GM23338 (cell line): ENCODE data around the gene SPACA7. TPM values are rescaled to one million over a fixed set of nuclear protein-coding genes. Genes with fewer than 3 reads are reported as not detected.

ENCODE experiments used
- ATAC-seq: fragments of 200-7000 bp; cut with Tn5 transposase; 3 replicates; pipeline ENCODE4 v1.9.1; 2020
- DNase-seq: peaks from one replicate; pipeline ENCODE4 v3.0.0-alpha.2; 2015; ENCODE audit warnings: low spot score
- H2AFZ ChIP-seq: fragments of 200-600 bp; sonication (generic); 2 replicates; pipeline ENCODE4 v1.8.0; 2016; ENCODE audit warnings: antibody characterized with exemption, mild to moderate bottlenecking, moderate library complexity
- H3F3A ChIP-seq: fragments of 200-600 bp; sonication (generic); replicated peaks from 2 replicates; pipeline ENCODE4 v1.8.0; 2017; ENCODE audit warnings: antibody characterized with exemption, mixed run types, low read depth
- H3K27ac ChIP-seq: fragments of 200-600 bp; sonication (generic); 2 replicates; pipeline ENCODE4 v1.6.1; 2016; ENCODE audit warnings: low read depth
- H3K27me3 ChIP-seq: fragments of 200-600 bp; sonication (generic); 2 replicates; pipeline ENCODE4 v1.8.0; 2016; ENCODE audit warnings: mild to moderate bottlenecking, mixed run types, moderate library complexity; ENCODE audit not compliant: insufficient read depth
- H3K36me3 ChIP-seq: fragments of 200-600 bp; sonication (generic); 2 replicates; pipeline ENCODE4 v1.8.0; 2016; ENCODE audit warnings: mild to moderate bottlenecking; ENCODE audit not compliant: insufficient read depth
- H3K4me1 ChIP-seq: fragments of 200-600 bp; sonication (generic); 2 replicates; pipeline ENCODE4 v1.8.0; 2016; ENCODE audit warnings: mild to moderate bottlenecking, moderate library complexity; ENCODE audit not compliant: insufficient read depth
- H3K4me2 ChIP-seq: fragments of 200-600 bp; sonication (generic); 2 replicates; pipeline ENCODE4 v1.7.1; 2017; ENCODE audit warnings: mixed run types
- H3K4me3 ChIP-seq: fragments of 200-600 bp; sonication (generic); 2 replicates; pipeline ENCODE4 v1.6.1; 2016; ENCODE audit warnings: mixed run types
- H3K79me2 ChIP-seq: fragments of 200-600 bp; sonication (generic); replicated peaks from 2 replicates; pipeline ENCODE4 v1.8.0; 2017; ENCODE audit warnings: mild to moderate bottlenecking; ENCODE audit not compliant: insufficient read depth
- H3K9me2 ChIP-seq: fragments of 200-600 bp; sonication (generic); 2 replicates; pipeline ENCODE4 v1.8.0; 2017; ENCODE audit not compliant: insufficient read depth
- H4K20me1 ChIP-seq: fragments of 200-600 bp; sonication (generic); replicated peaks from 2 replicates; pipeline ENCODE4 v1.8.0; 2017; ENCODE audit warnings: mild to moderate bottlenecking; ENCODE audit not compliant: insufficient read depth
- H3K27ac Mint-ChIP-seq: 2 replicates; pipeline ENCODE4 v1.8.0; 2020; ENCODE audit warnings: inconsistent platforms, mild to moderate bottlenecking, moderate library complexity, mixed read lengths
- H3K27me3 Mint-ChIP-seq: 3 replicates; pipeline ENCODE4 v1.8.0; 2022; ENCODE audit warnings: low read depth, mild to moderate bottlenecking, moderate library complexity, mixed read lengths, inconsistent platforms; ENCODE audit not compliant: insufficient read depth, poor library complexity
- H3K36me3 Mint-ChIP-seq: 3 replicates; pipeline ENCODE4 v1.8.0; 2021; ENCODE audit warnings: low read depth, mild to moderate bottlenecking, inconsistent platforms, moderate library complexity, mixed read lengths
- H3K4me1 Mint-ChIP-seq: 3 replicates; pipeline ENCODE4 v1.8.0; 2020; ENCODE audit warnings: mild to moderate bottlenecking, inconsistent platforms, mixed read lengths
- H3K4me3 Mint-ChIP-seq: 3 replicates; pipeline ENCODE4 v1.8.0; 2021; ENCODE audit warnings: moderate library complexity, mild to moderate bottlenecking, inconsistent platforms, mixed read lengths
- H3K9me3 Mint-ChIP-seq: 3 replicates; pipeline ENCODE4 v1.8.0; 2020; ENCODE audit warnings: moderate library complexity, mild to moderate bottlenecking, inconsistent platforms, mixed read lengths
- CREB1 ChIP-seq: fragments of 250-450 bp; sonication (Bioruptor Pico); IDR thresholded peaks from 2 replicates; pipeline ENCODE4 v1.5.0; 2020; ENCODE audit warnings: low read depth, mild to moderate bottlenecking, moderate library complexity
- CTCF ChIP-seq, 2 experiments: fragments of 200-600 bp in 1 of 2; sonication (generic) in 1 of 2; conservative IDR thresholded peaks; 2 replicates each; pipeline versions ENCODE4 v1.5.1 to v1.6.1; 2016 to 2017; ENCODE audit warnings: antibody characterized with exemption in 2 of 2, low read depth in 2 of 2, mild to moderate bottlenecking in 2 of 2, moderate library complexity in 1 of 2
- ETS1 ChIP-seq: IDR thresholded peaks from 2 replicates; pipeline ENCODE4 v1.6.1; 2016; ENCODE audit warnings: antibody characterized with exemption
- EZH2 ChIP-seq: fragments of 200-600 bp; sonication (generic); IDR thresholded peaks from one replicate; pipeline ENCODE4 v1.8.0; 2017; ENCODE audit warnings: antibody characterized with exemption, mild to moderate bottlenecking, low read depth; ENCODE audit not compliant: unreplicated experiment
- EZH2phosphoT487 ChIP-seq: fragments of 200-600 bp; sonication (generic); IDR thresholded peaks from one replicate; pipeline ENCODE4 v1.8.1; 2018; ENCODE audit warnings: antibody characterized with exemption; ENCODE audit not compliant: unreplicated experiment
- JUNB ChIP-seq: IDR thresholded peaks from one replicate; pipeline ENCODE4 v1.6.1; 2016; ENCODE audit warnings: antibody characterized with exemption; ENCODE audit not compliant: unreplicated experiment
- NANOG ChIP-seq: IDR thresholded peaks from 2 replicates; pipeline ENCODE4 v1.6.1; 2016; ENCODE audit warnings: antibody characterized with exemption, borderline replicate concordance
- POLR2AphosphoS5 ChIP-seq: IDR thresholded peaks from 2 replicates; pipeline ENCODE4 v1.6.1; 2016; ENCODE audit warnings: antibody characterized with exemption, low read depth
- REST ChIP-seq: IDR thresholded peaks from one replicate; pipeline ENCODE4 v1.6.1; 2018; ENCODE audit warnings: antibody characterized with exemption; ENCODE audit not compliant: unreplicated experiment
- STAT1 ChIP-seq: IDR thresholded peaks from one replicate; pipeline ENCODE4 v1.6.1; 2016; ENCODE audit warnings: antibody characterized with exemption; ENCODE audit not compliant: unreplicated experiment
- ZNF114 ChIP-seq: fragments of 250-450 bp; sonication (Bioruptor Pico); IDR thresholded peaks from 2 replicates; pipeline ENCODE4 v1.5.0; 2020; ENCODE audit warnings: mild to moderate bottlenecking, moderate library complexity
- ZNF331 ChIP-seq: fragments of 250-450 bp; sonication (Bioruptor Pico); IDR thresholded peaks from 2 replicates; pipeline ENCODE4 v1.5.0; 2020; ENCODE audit warnings: low read depth, mild to moderate bottlenecking, moderate library complexity
- ZNF462 ChIP-seq: fragments of 250-450 bp; sonication (Bioruptor Pico); IDR thresholded peaks from 2 replicates; pipeline ENCODE4 v1.5.0; 2020; ENCODE audit warnings: mild to moderate bottlenecking, moderate library complexity
- polyA plus RNA-seq: library from polyadenylated mRNA; unstranded; fragments of >200 nt; fragmentation: Nextera tagmentation; extraction: Ambion mirVana; gene quantifications from 2 replicates; pipeline ENCODE4 v1.2.1, GENCODE V29; 2016
- total RNA-seq: library from RNA; depleted of rRNA; stranded (reverse); fragments of >200 nt; shearing (Covaris generic); gene quantifications from 2 replicates; pipeline ENCODE4 v1.2.3, GENCODE V29; 2014

The SPACA7 gene
- total and polyA plus RNA-seq, 2 experiments from 2014 or later, result not detected

GRCh38 chr13:112464720-112465119, 88.6 kb downstream of the SPACA7 start:
- ATAC-seq, result no peak
- no peak overlapping the region for H2AFZ ChIP-seq
- no peak overlapping the region for H3K27ac ChIP-seq
- H3K9me3 Mint-ChIP-seq, result no peaks in the 10 kb centered on the region; the same call in 2 of the 3 replicates
- no peaks in the 10 kb centered on the region for H3K4me1 ChIP-seq
- H3K27me3 ChIP-seq, result no peaks in the 10 kb centered on the region
- H4K20me1 ChIP-seq, result no peaks in the 10 kb centered on the region
- H3K9me2 ChIP-seq, result no peaks in the 10 kb centered on the region; the same call in 1 of the 2 replicates
- no peaks in the 10 kb centered on the region for H3K36me3 ChIP-seq
- no peaks in the 10 kb centered on the region; the same call in 2 of the 3 replicates for H3K4me1 Mint-ChIP-seq
- H3K27ac Mint-ChIP-seq, result no peak overlapping the region
- H3K4me3 Mint-ChIP-seq, result no peak overlapping the region
- H3K27me3 Mint-ChIP-seq, result peaks cover 4% of the 10 kb centered on the region
- H3K79me2 ChIP-seq, result no peaks in the 10 kb centered on the region
- TF ChIP-seq ETS1, result no peak
- no peak for TF ChIP-seq ZNF114 (CRISPR knock-in tag)
- TF ChIP-seq JUNB, result no peak
- TF ChIP-seq POLR2AphosphoS5, result no peak
- no peak for TF ChIP-seq ZNF331 (CRISPR knock-in tag)
- TF ChIP-seq REST, result no peak
- TF ChIP-seq ZNF462 (CRISPR knock-in tag), result no peak
- TF ChIP-seq EZH2phosphoT487, result no peak
- TF ChIP-seq CTCF (conservative IDR thresholded peaks at IDR 0.05; ENCODE audit: low read depth in 2 of 2), result no peak
- TF ChIP-seq STAT1, result no peak
- no peak for TF ChIP-seq CREB1 (CRISPR knock-in tag)
- TF ChIP-seq EZH2, result no peak
- no peak for TF ChIP-seq NANOG
- H3F3A ChIP-seq, result no peaks in the 10 kb centered on the region
- H3K4me3 ChIP-seq, result no peak overlapping the region
- no peaks in the 10 kb centered on the region for H3K36me3 Mint-ChIP-seq
- no peak overlapping the region for H3K4me2 ChIP-seq
- no peak for DNase-seq
